PC-9 (cell line): Measurements from ENCODE around the gene ADAR.

Experiments used
- CTCF ChIP-seq: fragments of 200-600 bp; sonication (generic); conservative IDR thresholded peaks from 2 replicates; pipeline ENCODE4 v1.6.1; 2017; ENCODE audit warnings: mixed run types, antibody characterized with exemption, mild to moderate bottlenecking, moderate library complexity
- EZH2 ChIP-seq: fragments of 200-600 bp; sonication (generic); IDR thresholded peaks from 2 replicates; pipeline ENCODE4 v1.8.0; 2017; ENCODE audit warnings: antibody characterized with exemption, low read depth

- TF ChIP-seq CTCF = no peak
- no peak for TF ChIP-seq EZH2
Observed at GRCh38 chr1:154605534-154605933, 2.5 kb downstream of the ADAR start.
